HEK293 (cell line): ENCODE results near the gene KRT5.

ENCODE experiments used
- CTCF ChIA-PET: fragments of 350-600 bp; formaldehyde crosslinking; extraction: SDS; loops from one replicate; lab custom pipeline; 2021; ENCODE audit warnings: antibody characterized with exemption; lab: Yijun Ruan, JAX
- POLR2A ChIA-PET: fragments of 300-600 bp; formaldehyde crosslinking; extraction: SDS; loops from one replicate; lab custom pipeline; 2020; ENCODE audit warnings: antibody characterized with exemption, inconsistent platforms; lab: Yijun Ruan, JAX
- H3K27ac ChIP-seq: fragments of 200-500 bp; sonication (Bioruptor generic); 2 replicates; pipeline ENCODE4 v1.5.1; 2014; ENCODE audit warnings: low read depth, low read length, control low read depth, inconsistent platforms; ENCODE audit errors: extremely low read depth
- H3K36me3 ChIP-seq, 2 experiments: fragments of 200-500 bp in 1 of 2; sonication (Bioruptor generic) in 1 of 2; 1 replicate in 1 of 2; 2 replicates in 1 of 2; pipeline ENCODE4 v1.5.1; 2014 to 2017; ENCODE audit warnings: inconsistent platforms in 2 of 2, low read length in 2 of 2; ENCODE audit not compliant: control insufficient read depth in 2 of 2, insufficient read depth in 1 of 2
- H3K4me1 ChIP-seq: fragments of 200-500 bp; sonication (Bioruptor generic); 2 replicates; pipeline ENCODE4 v1.5.1; 2014; ENCODE audit warnings: mild to moderate bottlenecking, low read length, inconsistent platforms; ENCODE audit not compliant: control insufficient read depth, insufficient read depth
- H3K4me3 ChIP-seq: 2 replicates; pipeline ENCODE4 v1.5.1; 2011; ENCODE audit warnings: low read depth, mild to moderate bottlenecking, control low read depth, low read length, moderate library complexity
- H3K9me3 ChIP-seq: fragments of 200-500 bp; sonication (Bioruptor generic); 2 replicates; pipeline ENCODE4 v1.5.1; 2014; ENCODE audit warnings: low read depth, low read length, inconsistent platforms; ENCODE audit not compliant: control insufficient read depth, insufficient read depth
- BCL11A ChIP-seq: fragments of 450-650 bp; formaldehyde crosslinking; IDR thresholded peaks from 2 replicates; pipeline ENCODE4 v1.5.1; 2016; ENCODE audit warnings: low read depth, missing biosample characterization, missing genetic modification characterization
- EGR2 ChIP-seq: fragments of 450-650 bp; formaldehyde crosslinking; IDR thresholded peaks from 2 replicates; pipeline ENCODE4 v1.5.1; 2016; ENCODE audit warnings: low read depth, missing biosample characterization, missing genetic modification characterization
- PRDM1 ChIP-seq: fragments of 450-650 bp; formaldehyde crosslinking; IDR thresholded peaks from 2 replicates; pipeline ENCODE4; 2016; ENCODE audit warnings: missing biosample characterization, missing genetic modification characterization
- SP7 ChIP-seq: fragments of 450-650 bp; formaldehyde crosslinking; IDR thresholded peaks from 2 replicates; pipeline ENCODE4 v1.5.1; 2016; ENCODE audit warnings: missing biosample characterization, missing genetic modification characterization
- ZBTB20 ChIP-seq: fragments of 450-650 bp; formaldehyde crosslinking; IDR thresholded peaks from 2 replicates; pipeline ENCODE4 v1.5.1; 2016; ENCODE audit warnings: missing biosample characterization, missing genetic modification characterization
- ZBTB7A ChIP-seq: fragments of 450-650 bp; formaldehyde crosslinking; IDR thresholded peaks from 2 replicates; pipeline ENCODE4 v1.5.1; 2016; ENCODE audit warnings: low read depth, missing biosample characterization, missing genetic modification characterization
- ZNF10 ChIP-seq: fragments of 450-650 bp; formaldehyde crosslinking; IDR thresholded peaks from 2 replicates; pipeline ENCODE4 v1.5.1; 2017; ENCODE audit warnings: missing biosample characterization, missing genetic modification characterization
- ZNF121 ChIP-seq: fragments of 450-650 bp; formaldehyde crosslinking; IDR thresholded peaks from 2 replicates; pipeline ENCODE4 v1.5.1; 2016; ENCODE audit warnings: missing biosample characterization, missing genetic modification characterization
- ZNF132 ChIP-seq: fragments of 450-650 bp; formaldehyde crosslinking; IDR thresholded peaks from 2 replicates; pipeline ENCODE4 v1.5.1; 2017; ENCODE audit warnings: missing biosample characterization, missing genetic modification characterization, borderline replicate concordance
- ZNF133 ChIP-seq: fragments of 450-650 bp; formaldehyde crosslinking; IDR thresholded peaks from 2 replicates; pipeline ENCODE4 v1.5.1; 2016; ENCODE audit warnings: missing biosample characterization, missing genetic modification characterization
- ZNF202 ChIP-seq: fragments of 450-650 bp; formaldehyde crosslinking; IDR thresholded peaks from 2 replicates; pipeline ENCODE4 v1.5.1; 2016; ENCODE audit warnings: missing biosample characterization, missing genetic modification characterization, borderline replicate concordance
- ZNF214 ChIP-seq: fragments of 450-650 bp; formaldehyde crosslinking; IDR thresholded peaks from 2 replicates; pipeline ENCODE4 v1.5.1; 2017; ENCODE audit warnings: missing biosample characterization, mild to moderate bottlenecking, missing genetic modification characterization, borderline replicate concordance
- ZNF366 ChIP-seq: fragments of 450-650 bp; formaldehyde crosslinking; conservative IDR thresholded peaks from 2 replicates; pipeline ENCODE4 v1.5.1; 2016; ENCODE audit warnings: missing biosample characterization, missing genetic modification characterization
- ZNF394 ChIP-seq: fragments of 450-650 bp; formaldehyde crosslinking; IDR thresholded peaks from 2 replicates; pipeline ENCODE4 v1.5.1; 2016; ENCODE audit warnings: missing biosample characterization, missing genetic modification characterization, mild to moderate bottlenecking, moderate library complexity, borderline replicate concordance
- ZNF510 ChIP-seq: fragments of 450-650 bp; formaldehyde crosslinking; IDR thresholded peaks from 2 replicates; pipeline ENCODE4 v1.5.1; 2018; ENCODE audit warnings: mild to moderate bottlenecking, missing genetic modification characterization, missing biosample characterization; ENCODE audit not compliant: insufficient replicate concordance
- ZNF548 ChIP-seq: fragments of 450-650 bp; formaldehyde crosslinking; IDR thresholded peaks from 2 replicates; pipeline ENCODE4 v1.5.1; 2016; ENCODE audit warnings: missing biosample characterization, missing genetic modification characterization
- ZNF555 ChIP-seq: fragments of 450-650 bp; formaldehyde crosslinking; conservative IDR thresholded peaks from 2 replicates; pipeline ENCODE4 v1.5.1; 2017; ENCODE audit warnings: missing biosample characterization, mild to moderate bottlenecking, missing genetic modification characterization, inconsistent platforms
- ZNF560 ChIP-seq: fragments of 450-650 bp; formaldehyde crosslinking; IDR thresholded peaks from 2 replicates; pipeline ENCODE4 v1.5.1; 2017; ENCODE audit warnings: missing biosample characterization, missing genetic modification characterization, borderline replicate concordance
- ZNF596 ChIP-seq: fragments of 450-650 bp; IDR thresholded peaks from 2 replicates; pipeline ENCODE4 v1.5.0; 2018; ENCODE audit warnings: missing biosample characterization, mild to moderate bottlenecking, missing genetic modification characterization, moderate library complexity
- TF ChIP-seq, protein P1 (sequence below): fragments of 450-650 bp; formaldehyde crosslinking; IDR thresholded peaks from 2 replicates; pipeline ENCODE4 v1.5.1; 2016; ENCODE audit warnings: missing biosample characterization, missing genetic modification characterization

The KRT5 gene

DNA sequence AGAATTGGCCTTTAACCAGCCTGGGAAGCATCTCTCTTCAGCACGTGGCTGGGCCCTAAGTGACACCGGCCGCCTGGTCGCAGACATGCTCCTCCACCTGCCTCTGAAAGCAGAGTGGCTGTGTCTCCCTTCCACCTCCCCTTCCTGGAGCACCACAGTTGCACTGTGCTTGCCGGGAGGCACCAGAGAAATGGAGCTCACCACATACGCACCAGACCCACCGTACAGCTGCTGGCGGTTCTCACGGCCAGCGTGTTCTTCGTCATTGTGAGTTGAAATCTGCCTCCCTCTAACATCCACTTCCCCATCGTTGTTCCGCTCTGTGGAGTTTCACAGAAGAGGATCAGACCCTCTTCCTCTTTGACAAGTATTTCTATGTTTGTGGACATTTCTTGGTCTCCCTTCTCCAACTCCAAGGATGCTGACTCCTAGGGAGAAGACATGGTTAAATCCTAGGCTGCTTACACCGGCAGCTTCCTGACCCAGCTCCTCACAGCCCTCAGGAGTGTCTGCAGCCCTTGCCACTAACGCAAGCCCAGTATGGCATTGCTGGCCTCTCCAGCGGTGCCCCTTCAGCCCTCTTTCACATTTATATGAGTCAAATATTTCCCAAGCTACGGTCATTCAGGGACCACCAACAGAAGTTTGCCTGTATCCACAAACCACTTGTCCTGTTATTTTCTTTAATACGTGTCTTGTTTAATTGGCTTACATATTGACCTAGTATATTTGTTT lies 11.5 kb upstream of the KRT5 start:
- no peak for TF ChIP-seq ZBTB7A (tag by site-specific recombination)
- no peak for TF ChIP-seq ZNF202 (tag by site-specific recombination)
- no peak for TF ChIP-seq ZNF133 (tag by site-specific recombination)
- TF ChIP-seq, protein P1, sequence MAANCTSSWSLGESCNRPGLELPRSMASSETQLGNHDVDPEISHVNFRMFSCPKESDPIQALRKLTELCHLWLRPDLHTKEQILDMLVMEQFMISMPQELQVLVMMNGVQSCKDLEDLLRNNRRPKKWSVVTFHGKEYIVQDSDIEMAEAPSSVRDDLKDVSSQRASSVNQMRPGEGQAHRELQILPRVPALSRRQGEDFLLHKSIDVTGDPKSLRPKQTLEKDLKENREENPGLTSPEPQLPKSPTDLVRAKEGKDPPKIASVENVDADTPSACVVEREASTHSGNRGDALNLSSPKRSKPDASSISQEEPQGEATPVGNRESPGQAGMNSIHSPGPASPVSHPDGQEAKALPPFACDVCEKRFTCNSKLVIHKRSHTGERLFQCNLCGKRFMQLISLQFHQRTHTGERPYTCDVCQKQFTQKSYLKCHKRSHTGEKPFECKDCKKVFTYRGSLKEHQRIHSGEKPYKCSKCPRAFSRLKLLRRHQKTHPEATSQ (tag by site-specific recombination): no peak
- no peak for TF ChIP-seq ZNF366 (tag by site-specific recombination)
- no peak for TF ChIP-seq EGR2
- TF ChIP-seq ZNF548 (tag by site-specific recombination): no peak
- TF ChIP-seq ZBTB20 (tag by site-specific recombination): no peak
- no peak for TF ChIP-seq BCL11A (tag by site-specific recombination)
- Histone ChIP-seq H3K9me3 (no peaks in the 10 kb centered on the region), H3K4me3 (no peak overlapping the region), H3K4me1 (no peaks in the 10 kb centered on the region), H3K36me3 (no peaks in the 10 kb centered on the region), H3K27ac (no peak overlapping the region)
- ChIA-PET CTCF (interaction anchor here (0.7 to 0.8 kb wide), 3 partner anchors 136 to 349 kb away, joined by 3 read pairs; no protein-coding TSS in a partner anchor), POLR2A (no interaction called here)

DNA sequence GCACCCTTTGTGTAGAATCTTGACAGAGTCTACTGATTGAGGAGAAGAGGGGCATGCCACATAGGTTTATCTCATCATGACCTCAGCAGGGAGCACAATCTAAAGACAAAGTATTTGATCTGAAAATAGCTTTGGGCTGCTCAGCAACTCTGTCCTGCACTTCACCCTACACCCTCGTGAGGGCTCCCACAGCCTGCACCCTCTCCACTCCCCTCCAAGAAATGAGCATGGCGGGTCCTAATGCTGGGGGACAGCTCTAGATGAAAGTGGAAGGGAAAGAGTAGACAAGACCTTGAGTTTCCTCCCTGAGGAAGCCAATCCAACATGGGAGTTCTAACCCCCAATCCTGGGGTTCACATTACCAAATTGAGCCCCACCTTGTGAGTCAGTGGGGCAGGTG lies 10.7 kb upstream of the KRT5 start:
- Histone ChIP-seq H3K36me3 (no peaks in the 10 kb centered on the region), H3K4me1 (no peaks in the 10 kb centered on the region)
- TF ChIP-seq PRDM1 (tag by site-specific recombination) (no peak), ZNF132 (tag by site-specific recombination) (no peak), ZNF510 (tag by site-specific recombination) (no peak), ZNF214 (tag by site-specific recombination) (no peak), SP7 (tag by site-specific recombination) (no peak), ZNF10 (tag by site-specific recombination) (no peak), ZNF555 (no peak), ZNF121 (no peak), ZNF596 (tag by site-specific recombination) (no peak), ZNF560 (tag by site-specific recombination) (no peak)
- TF ChIP-seq, all 188 proteins: peak for 0
- Histone ChIP-seq H3K9me3 (no peaks in the 10 kb centered on the region), H3K4me3 (no peak overlapping the region), H3K27ac (no peak overlapping the region)
- POLR2A ChIA-PET: no interaction called here
- CTCF ChIA-PET: interaction anchor here (0.8 to 1.0 kb wide), 4 partner anchors 15 to 340 kb away, joined by 3 read pairs; no protein-coding TSS in a partner anchor

DNA sequence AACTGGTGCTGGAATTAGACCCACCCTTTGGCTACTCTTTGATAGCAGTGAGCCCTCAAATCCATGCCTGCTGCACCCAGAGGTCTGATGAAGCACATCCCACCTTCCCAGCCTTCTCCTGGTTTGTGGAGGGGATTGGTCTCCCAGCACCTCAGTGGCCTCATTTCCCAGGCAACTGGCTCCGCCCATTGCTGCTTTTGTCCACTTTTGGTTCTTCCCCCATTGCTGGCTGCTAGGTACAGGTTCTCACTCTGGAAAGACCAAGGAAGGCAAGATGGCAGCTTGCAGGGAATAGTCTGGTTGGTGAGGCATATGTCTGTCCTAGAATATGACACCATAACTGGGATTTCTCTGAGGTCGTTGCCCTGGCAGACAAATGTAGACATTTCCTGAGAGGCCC lies 10.2 kb upstream of the KRT5 start:
- no peak overlapping the region for H3K27ac ChIP-seq
- no peak overlapping the region for H3K4me3 ChIP-seq
- no peak for TF ChIP-seq ZNF394 (tag by site-specific recombination)
- H3K4me1 ChIP-seq: no peaks in the 10 kb centered on the region
- ChIA-PET POLR2A (no interaction called here), CTCF (interaction anchor here (0.8 to 1.0 kb wide), 4 partner anchors 14 to 341 kb away, joined by 3 read pairs; no protein-coding TSS in a partner anchor)
- no peaks in the 10 kb centered on the region for H3K36me3 ChIP-seq
- H3K9me3 ChIP-seq: no peaks in the 10 kb centered on the region
